GM19467 (cell line): ENCODE measurements around the gene SOST.

Source experiments
- ATAC-seq: cut with Tn5 transposase; IDR thresholded peaks from one replicate; pipeline ENCODE4 v1.9.1; 2021; ENCODE audit warnings: mild to moderate bottlenecking, moderate library complexity; ENCODE audit not compliant: unreplicated experiment

SOST gene

GRCh38 chr17:43710101-43710500 lies 48.5 kb downstream of the SOST start:
- ATAC-seq = no peak

- no peak for ATAC-seq
These were observed 49.4 kb downstream of the SOST start for GRCh38 chr17:43709210-43709609.

GRCh38 chr17:43707184-43707583 lies 51.4 kb downstream of the SOST start:
- no peak for ATAC-seq

- ATAC-seq = no peak
These were observed 52.4 kb downstream of the SOST start for GRCh38 chr17:43706235-43706634.
